Measurements from ENCODE around the gene NF1.

Gene NF1

DNA sequence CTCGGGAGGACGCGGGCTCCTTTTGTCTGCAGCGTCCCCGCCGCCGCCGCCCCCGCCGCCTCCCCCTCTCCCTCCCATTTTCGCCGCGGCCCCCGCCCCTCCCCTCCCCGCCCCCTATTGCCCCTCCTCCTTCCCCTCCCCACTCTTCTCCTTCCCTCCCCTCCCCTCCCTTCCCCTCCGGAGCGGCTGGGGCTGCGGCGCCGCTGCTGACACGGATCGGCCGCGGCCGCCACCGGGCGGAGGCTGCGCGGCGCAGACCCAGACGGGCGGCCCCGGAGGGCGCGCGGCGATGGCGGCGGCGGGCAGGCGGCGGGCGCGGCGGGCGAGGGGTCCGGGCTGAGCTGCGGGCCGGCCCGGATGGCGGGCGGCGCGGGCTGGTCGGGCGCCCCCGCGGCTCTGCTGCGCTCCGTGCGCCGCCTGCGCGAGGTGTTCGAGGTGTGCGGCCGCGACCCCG is 296.7 kb downstream of the NF1 start, which contains the start of gene RAB11FIP4:
TSS of gene RAB11FIP4 (plus strand) at position 180 of the 454 bp plus-strand sequence. CDS start at position 358, 178 bp downstream.
- no peak for DNase-seq

DNA sequence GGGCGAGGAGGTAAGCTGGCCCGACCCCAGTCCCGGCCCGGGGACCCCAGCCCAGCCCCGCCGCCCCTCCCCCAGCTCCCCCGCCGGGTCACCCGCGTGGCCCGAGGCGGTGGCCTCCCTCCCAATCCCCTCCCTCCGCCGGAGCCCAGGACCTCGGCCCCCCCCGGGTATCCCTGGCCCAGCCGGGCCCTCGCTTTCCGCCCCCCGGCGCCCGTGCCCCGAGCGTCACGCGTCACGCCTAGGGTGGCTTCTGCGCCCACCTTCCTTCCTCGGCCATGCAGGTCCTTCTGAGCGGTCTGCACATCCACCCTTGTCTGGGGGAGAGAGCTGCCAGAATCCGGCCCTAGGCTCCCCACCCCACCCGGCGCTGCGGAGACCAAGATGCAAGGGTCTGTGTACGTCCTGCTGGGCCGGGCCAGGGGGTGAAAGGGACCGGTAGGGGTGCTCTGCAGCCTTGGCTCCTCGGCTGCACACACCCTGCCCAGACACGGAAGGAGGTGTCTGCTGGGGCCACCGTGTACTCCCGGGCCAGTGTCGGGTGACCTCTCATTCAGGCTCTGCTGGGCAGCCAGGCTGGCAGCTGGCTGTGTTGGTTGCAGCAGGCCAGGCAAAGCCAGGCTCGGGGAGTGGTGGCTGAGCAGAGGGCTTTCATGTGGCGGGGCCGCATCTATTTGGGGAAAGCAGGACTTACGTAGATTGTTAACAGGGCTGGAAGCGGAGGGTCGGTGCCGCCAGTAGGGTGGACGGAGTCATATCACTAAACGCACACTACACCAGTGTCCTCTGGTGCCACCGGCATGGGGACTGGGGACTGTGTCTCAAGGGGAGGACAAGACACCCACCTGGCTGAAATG is 297.5 kb downstream of the NF1 start:
- no peak for DNase-seq

DNA sequence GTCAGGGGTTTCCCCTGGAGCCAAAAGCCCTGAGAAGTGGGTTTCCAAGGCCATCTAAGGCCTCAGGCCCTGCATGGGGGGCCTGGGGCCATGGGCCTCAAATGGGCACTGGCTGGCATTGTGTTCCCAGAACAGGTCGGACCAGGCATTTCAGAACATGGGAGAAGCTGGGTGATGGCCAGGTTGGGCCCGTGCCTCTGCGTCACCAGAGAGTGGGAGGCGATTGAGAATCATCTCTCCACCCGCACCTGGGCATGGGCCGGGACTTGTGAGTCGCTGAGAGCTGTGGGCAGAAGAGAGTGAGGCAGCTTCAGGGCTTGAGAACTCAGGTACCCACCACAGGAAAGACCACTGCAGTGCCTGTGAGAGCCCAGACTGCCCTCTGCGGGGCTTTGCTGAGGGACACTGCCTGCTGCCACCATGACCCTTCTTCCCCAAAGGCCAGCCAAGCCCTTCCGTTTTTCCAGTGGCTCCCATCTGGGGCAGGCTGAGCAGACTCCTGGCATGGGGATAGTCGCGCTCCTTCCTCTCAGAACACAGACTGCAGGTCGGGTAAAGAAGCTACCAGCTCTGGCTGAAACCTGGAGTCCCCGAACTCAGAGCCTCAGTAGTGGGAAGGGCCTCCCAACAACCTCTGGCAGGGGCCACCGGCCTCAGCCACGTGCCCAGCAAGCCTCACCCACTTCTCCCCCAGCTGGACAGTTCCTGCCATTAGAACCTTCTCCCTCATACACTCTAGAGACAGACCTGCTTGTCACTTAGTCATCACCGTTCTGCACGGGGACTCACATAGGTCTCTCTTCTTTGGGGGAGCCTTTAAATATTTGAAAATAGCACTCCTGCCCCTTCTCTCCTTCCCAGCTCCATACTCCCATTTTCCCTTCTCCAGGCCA is 298.3 kb downstream of the NF1 start:
- no peak for DNase-seq

DNA sequence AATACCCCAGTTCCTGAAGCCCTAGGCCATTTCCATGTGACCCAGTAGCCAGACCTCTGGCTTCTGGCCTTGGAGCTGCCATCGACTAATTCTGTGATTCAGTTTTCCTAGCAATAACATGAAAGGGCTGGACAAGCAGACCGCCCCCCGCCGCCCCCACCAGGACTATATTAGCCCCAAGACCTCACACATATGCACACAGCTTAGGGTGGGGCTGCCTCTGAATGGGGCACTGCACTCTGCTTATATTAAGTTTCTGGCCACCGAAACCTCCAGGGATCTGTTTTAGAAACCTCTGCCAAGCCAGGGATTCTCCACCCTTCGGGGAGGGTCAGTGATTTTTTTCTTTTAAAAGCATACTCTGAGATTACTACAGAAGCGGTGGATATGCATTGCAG is 299.0 kb downstream of the NF1 start:
- no peak for DNase-seq

DNA sequence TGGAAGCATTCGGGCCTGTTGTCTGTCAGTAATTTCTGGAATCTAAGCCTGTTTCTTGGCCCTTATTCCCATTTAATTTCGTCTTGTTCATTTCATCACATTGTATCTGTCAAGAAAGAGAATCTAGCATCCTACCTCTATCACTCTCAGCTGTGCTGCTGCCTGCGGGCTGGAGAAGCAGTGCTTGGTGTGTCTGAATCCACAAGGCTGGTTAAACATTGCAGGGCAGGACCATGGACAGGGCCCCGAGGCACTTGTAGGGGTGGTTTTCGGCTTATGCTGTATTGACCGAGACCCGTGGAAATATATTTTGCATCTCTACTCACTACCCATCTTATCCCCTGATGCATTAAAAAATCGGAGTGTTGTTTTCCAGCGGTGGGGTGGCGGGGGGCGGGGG is 299.8 kb downstream of the NF1 start:
- no peak for DNase-seq

DNA sequence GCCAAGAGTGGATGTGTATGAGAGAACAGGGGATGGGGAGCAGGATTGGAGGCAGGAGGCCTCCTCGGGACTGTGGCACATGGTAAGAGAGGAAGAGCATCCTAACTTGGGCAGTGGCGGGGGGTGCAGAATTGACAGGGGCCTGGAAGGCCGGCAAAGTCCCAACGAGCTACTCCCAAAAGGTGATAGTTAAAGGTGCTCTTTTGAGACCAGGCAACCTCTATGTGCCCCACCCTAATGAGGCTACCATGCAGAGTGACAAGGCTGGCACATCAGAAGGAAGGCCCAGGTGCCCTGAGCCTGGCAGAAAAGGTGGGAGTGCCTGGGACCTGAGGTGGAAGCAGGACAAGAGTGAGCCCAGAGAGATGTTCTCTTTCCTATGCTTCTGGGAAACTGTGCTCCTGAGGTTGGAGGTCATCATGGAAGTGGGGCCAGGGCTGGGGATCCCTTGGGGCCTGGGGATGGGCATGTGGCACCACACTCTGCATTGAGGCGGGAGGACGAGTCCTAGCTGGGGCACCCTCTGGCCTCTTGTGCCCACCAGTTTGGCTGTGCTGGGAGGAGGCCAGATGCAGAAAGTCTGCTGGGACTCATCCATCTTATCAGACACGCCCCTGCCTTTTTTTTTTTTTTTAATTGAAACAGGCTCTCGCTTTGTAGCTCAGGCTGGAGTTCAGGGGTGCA is 302.6 kb downstream of the NF1 start:
- DNase-seq: no peak

DNA sequence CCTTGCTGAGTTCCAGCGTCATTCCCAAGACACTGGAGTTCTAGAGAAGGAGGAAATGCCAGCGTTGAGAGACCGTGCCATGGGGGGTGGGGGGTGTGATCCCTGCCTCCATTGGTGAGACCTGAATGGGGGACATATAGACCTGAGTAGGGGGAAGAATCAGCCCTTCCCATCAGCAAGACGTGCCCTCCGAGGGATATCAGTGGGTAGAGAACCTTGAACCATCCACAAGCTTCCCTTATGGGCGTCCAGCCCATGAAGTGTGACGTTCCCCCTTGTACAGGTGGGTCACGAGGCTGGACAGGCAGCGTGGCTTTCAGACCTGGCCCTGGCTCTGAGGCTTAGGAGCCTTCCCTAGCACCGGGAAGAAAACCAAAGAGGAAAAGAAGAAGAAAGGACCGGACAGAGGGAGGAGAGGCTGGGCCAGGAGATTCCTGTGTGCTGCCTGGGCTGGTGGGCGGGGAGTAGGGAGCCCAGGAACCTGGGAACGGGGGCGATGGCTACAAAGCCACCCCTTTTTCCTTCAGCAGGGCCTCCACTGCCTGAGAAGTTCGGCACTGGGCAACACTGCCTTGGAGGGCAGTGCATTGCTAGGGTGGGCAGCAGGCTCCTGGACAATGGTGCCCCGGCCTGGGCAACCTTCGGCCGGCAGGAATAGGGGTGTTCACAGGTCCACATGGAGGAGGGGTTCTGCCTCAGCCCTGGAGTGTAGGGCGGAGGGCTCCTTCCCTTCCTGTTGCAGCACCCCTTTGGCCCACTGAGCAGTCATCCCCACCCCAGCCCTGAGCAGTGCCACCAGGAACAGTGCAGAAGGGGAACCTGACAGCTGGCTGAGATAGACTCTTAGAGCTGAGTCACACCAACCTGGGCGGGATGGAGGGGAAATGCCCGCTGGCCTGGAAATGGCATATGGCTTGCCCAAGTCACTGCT is 303.9 kb downstream of the NF1 start:
- DNase-seq: no peak

DNA sequence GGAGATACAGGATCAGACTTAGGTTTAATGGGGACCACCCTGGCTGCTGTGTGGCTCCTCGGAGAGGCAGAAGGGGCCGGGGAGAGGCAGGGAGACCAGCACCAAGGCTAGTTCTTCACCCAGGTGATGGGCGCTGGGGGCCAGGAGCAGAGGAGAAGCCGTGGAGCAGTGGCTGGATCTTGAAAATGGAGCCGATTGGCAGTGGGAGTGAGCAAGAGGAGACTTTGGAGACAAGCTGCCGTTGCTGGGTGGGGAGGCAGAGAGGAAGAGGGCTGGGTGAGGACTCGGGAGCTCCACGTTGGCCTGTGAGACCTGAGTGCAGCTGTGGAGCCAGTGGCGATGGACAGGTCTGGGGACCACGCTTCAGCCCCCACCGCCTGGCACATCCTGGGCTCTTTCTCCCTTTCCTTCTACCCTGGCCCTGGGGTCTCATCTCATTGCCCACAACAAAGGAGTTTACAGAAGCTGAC is 305.7 kb downstream of the NF1 start:
- DNase-seq: no peak

DNA sequence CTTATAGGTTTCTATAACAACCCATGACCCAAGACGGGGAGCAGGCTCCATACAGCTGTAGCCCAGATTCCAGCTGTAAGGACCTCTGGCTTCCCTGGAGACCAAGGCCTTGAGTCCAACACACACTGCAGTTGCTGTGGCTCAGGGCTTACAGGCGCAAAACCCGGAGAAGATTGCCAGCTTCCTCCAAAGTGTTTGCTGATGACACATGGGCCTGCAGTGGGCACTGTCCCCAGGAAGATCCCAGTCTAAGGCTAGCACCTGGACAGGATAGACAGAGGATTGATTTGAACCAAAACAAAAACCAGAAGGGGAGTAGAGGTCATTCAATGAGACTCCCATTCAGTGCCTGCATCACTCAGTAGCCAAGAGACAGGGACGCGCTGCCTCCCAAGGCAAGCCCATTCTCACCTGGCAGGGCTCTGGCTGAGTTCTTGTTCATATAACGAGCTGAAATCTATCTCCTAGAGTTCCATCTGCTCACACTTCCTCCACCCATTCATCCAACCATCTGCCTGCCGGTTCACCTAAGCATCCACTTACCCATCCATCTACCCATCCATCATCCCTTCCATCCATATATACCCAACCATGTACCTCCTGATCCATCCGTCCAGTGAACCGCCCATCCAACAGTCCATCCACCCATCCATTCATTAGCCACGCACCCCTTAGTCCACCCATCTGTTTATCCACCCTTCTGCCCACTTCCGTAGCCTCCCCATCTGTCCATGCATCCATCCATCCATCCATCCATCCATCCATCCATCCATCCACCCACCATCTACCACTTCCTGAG is 306.9 kb downstream of the NF1 start:
- DNase-seq: no peak

DNA sequence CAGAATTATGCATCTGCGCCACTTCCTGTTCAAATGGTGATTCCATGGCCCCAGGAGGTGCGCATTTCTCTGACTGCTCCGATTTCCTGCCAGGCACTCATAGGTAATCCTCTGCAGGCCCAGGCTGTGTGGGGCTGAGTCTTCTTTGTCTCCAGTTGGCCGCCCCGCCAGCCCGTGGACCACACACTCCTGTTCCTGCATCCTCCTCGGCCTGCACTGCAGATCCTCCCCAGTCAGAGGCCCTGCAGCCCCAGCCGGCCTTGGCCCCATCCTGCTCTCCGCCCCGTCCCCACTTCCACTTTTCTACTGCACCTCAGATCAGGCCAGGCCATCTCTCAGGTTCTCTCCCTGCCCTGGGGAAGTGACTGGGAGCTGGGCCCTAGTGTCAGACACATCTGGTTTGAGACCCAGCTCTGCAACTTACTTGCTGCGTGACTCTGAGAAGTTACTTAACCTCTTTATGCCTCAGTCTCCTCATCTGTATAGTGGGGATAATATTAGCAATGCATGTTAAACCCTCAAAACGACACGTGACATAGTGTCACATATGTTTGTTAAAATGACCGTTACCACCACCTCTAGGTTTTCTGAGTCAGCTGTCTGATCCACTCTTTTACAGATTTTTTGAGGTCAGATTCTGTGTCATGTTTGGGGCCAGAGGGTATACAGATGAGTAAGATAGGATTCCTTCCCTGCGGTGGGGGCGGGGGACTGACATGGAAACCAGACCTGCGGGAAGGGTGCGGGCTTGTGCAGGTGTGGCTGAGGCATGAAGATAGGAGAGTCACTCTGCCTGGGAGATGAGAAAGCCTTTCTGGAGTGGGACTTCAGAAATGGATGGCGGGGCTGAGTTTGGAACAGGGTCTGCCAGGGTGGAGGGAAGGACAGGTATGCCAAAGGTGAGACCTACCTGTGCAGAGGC is 309.5 kb downstream of the NF1 start:
- DNase-seq: no peak

DNA sequence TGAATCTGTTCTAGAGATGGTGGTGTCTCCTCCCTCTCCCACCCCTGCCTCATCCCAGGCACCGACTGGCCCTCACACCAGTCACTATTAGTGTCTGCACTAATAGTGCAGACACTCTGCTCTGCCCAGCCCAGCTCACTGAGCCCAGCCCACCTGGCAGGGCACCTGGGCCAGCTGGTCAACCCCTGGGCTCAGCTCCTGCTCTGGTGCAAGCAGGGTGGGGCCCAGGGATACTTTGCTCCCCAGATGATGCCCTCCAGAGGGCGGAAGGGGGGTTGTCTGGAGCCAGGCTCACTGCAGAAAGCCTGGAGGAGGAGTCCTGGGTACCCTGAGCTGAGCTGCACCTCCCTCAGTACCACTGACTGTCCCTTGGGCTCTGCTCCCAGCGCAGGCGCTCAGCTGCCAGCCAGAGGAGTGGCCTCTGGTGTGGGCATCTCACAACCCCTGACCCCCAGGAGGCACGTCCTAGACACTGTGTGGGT is 311.2 kb downstream of the NF1 start:
- DNase-seq: no peak

DNA sequence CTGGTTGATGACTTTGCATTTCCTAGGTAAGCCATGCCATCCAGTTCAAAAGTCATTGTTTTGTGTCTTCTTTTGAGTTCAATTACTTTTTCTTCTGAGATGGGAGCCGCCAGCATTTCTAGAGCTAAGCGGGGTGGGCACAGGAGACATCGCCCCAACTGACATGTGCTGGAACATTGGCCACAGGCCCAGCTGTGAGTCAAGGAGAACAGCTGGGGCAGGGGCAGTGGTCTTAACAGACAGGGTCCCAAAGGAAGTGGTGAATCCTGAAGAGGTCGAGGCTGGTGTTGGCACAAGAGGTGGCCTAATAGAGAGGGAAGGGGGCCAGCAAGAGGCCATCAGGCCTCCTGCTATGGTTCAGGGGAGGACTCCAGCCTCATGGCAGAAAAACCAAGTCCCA is 313.8 kb downstream of the NF1 start:
- no peak for DNase-seq

DNA sequence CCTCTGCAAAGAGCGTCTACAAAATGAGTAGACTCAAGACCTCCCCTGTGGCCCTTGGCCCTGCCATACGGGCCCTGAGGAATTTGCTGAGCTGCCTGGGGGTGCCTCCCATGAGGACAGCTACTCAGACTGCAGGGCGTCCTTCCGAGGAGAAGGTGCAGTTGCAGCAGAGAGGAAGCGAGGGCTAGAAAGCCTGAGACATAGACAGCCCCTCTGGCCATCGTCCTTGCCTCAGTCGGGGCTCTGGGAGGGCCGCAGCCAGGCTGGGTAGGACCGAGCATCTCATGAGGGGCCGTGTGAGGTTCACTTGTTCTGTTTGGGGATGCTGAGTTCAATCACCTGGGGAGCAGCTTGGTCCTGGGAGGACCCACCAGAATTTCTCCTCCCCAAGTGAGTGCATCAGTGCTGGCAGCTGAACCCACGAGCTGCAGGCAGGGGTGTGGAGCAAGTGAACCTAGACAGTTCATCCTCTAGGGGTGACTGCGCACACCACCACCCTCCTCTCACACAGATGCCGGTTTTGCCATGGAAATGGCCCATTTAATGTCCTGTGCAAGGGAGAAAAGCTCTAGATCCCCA is 317.0 kb downstream of the NF1 start:
- DNase-seq: no peak

DNA sequence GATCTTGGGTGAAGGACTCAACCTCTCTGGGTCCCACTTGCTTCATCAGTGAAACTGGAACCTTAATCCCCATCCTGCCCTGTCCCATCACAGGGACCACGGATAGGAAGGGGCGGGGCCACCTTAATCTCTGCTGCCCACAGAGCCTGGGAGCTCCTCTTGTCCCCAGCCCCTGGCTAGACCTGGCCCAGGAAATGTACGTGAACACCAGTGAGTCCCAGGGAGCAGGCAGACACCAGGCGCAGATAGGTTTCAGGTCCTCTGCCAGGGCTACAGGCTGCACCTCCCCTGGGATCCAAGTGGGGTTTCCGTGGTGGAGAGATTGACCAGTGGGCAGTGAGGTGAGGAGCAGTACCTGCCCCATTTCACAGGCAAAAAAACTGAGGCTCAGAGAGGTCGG is 317.7 kb downstream of the NF1 start:
- DNase-seq: no peak

DNA sequence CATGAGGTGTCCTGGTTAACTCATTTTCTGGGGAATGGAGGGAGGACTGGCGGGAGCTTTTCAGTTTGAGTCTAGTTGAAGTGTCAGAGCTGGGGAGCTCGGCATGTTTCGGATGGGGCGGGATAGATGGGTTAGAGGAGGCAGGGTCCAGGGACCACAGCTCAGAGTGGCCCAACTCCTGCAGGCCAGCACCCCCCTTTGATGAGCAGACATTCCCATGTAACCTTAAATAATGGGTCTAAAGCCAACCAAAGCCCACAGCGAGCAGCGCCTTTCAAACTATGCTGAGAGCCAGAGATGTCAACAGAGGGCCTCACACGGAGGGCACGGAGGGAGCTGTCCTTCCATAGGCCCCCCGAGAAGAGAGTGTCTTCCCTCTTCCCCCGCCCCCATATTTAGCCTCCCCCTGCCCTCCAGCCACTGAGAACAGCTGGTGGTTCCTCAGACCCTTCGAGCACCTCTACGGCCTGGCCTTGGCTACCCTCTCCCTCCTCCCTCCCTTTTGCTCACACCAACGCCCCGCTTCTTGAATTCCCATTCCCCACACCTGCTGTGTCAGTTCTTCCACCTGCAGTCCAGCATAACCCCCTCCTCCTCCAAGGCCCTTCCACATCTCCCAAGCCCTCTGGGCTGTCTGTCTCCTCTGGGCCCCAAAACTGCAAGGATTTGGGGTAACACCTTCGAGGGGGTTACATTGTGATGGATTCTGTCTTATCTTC is 318.5 kb downstream of the NF1 start:
- DNase-seq: no peak

DNA sequence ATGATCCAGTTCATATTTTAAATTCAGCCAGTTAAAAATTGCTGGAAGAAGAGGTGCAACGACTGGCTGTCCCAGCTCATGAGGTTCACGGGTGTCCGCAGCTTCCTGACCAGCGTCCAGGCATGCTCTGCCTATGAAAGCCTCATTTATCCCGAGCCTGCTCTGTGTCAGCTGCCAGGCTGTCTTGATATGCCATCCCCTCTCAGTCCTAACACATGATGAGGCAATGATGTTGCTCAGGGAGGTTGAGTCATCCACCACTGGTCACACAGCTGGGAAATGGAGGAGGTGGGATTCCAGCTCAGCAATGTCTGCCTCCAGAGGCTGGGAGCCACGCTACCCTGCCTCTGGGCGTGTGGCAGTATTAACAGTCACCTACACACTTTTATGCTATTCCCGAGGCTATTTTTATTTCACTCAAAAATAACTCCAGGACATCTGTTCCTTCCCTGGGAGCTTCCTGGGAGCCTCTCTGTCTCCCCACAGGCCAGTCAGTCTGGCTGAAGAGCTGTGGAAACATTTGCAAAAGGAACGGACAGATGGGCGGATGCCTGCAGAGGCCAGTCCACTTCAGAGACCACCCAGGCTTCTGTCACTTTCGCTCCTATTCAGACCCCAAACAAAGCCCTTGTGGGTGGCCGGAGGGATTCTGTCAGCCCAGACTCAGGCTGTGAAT is 319.2 kb downstream of the NF1 start:
- DNase-seq: no peak

DNA sequence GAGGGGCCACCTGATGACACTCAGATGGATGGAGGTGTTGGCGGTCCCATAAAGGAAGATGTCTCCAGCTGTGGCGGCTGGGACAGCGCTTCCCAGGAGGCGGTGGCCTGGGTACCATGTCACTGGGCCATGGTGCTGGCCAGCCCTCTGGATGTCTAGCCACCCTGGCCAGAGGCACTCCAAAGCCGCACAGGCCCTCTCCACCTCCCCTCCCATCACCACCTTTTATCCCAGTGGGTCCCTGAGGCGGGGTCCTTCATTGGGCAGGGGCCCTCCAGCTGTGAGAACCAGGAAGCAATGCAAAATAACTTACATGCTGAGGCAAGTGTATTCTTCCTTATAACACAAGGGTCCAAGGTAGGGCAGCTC is 319.8 kb downstream of the NF1 start:
- no peak for DNase-seq

DNA sequence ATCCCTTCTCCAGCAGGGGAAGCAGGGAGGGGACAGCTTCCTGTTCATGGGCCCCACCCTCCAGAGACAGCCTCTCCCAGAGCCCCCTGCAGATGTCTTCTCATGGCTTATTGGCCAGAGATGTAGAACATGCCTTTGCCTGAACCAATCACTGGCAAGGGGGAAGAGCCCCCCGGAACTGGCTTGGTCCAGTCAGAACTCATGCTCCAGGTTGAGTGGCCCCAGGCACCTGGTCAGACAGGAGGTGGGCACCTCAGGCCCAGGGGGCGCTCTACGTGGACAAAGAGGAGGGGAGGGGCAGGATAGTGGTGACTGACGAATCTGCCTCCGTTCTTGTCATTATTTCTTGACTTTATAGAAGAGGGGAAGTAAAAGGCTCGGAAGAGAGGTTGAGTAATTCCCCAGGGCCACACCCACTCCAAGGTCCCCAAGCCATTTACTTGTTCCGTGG is 320.3 kb downstream of the NF1 start:
- DNase-seq: no peak

Measured in SHP77 treated with DMSO at 0.1 percent for 48 hours (cell line).